Lung (tissue), 12 donors: ENCODE measurements around the gene PANK4. TPM values are rescaled to one million over a fixed set of nuclear protein-coding genes. Genes with fewer than 3 reads are reported as not detected.
A peak's percentile ranks its signal among the peaks of the same experiment; 100 is the strongest.
"Not testable (repeated sequence)": the region's sequence is repeated elsewhere in the genome, so short reads cannot be mapped to it uniquely, and the experiment has no call there.

ENCODE experiments used
- ATAC-seq: fragments of 200-7000 bp; cut with Tn5 transposase; one replicate; pipeline ENCODE4 v1.9.1; 2020; ENCODE audit warnings: moderate number of reproducible peaks; ENCODE audit not compliant: insufficient read depth, low FRiP score
- DNase-seq, 3 donors: peaks; one replicate each; pipeline ENCODE4 v3.0.0-alpha.2; 2013 to 2017
- H3K27ac ChIP-seq, 2 donors: one replicate each; pipeline ENCODE4 v1.5.1; 2013; ENCODE audit warnings: mild to moderate bottlenecking in 2 of 2, moderate library complexity in 2 of 2, control low read depth in 1 of 2, inconsistent platforms in 1 of 2, low read depth in 1 of 2, low read length in 1 of 2
- H3K27me3 ChIP-seq, 3 donors: one replicate each; pipeline ENCODE4 v1.5.1; 2013; ENCODE audit warnings: low read length in 2 of 3; ENCODE audit not compliant: control insufficient read depth in 3 of 3, insufficient read depth in 3 of 3
- H3K36me3 ChIP-seq, 4 donors: one replicate each; pipeline ENCODE4 v1.5.1; 2013; ENCODE audit warnings: low read length in 4 of 4, mild to moderate bottlenecking in 1 of 4, moderate library complexity in 1 of 4; ENCODE audit not compliant: control insufficient read depth in 4 of 4, insufficient read depth in 4 of 4
- H3K4me1 ChIP-seq, 5 donors: one replicate each; pipeline ENCODE4 v1.5.1; 2013; ENCODE audit warnings: low read length in 5 of 5, mild to moderate bottlenecking in 2 of 5, moderate library complexity in 1 of 5; ENCODE audit not compliant: control insufficient read depth in 5 of 5, insufficient read depth in 5 of 5
- H3K4me3 ChIP-seq: one replicate; pipeline ENCODE4 v1.5.1; 2013; ENCODE audit warnings: mild to moderate bottlenecking, control low read depth, moderate library complexity
- H3K9ac ChIP-seq, 2 donors: one replicate each; pipeline ENCODE4 v1.5.1; 2013; ENCODE audit warnings: low read length in 2 of 2, control low read depth in 1 of 2; ENCODE audit not compliant: insufficient read depth in 1 of 2
- H3K9me3 ChIP-seq, 4 donors: one replicate each; pipeline ENCODE4 v1.5.1; 2013; ENCODE audit warnings: low read length in 3 of 4, mild to moderate bottlenecking in 1 of 4, moderate library complexity in 1 of 4; ENCODE audit not compliant: control insufficient read depth in 4 of 4, insufficient read depth in 3 of 4
- WGBS, 2 donors: extraction: QIAGEN DNeasy Blood & Tissue Kit; methylation state at CpG; one replicate each; pipeline ENCODE4 v1.1.7; 2013; 5-methylcytosine and 5-hydroxymethylcytosine counted together
- polyA plus RNA-seq, 2 donors: library from polyadenylated mRNA; stranded (reverse); fragments of 200-250 nt; gene quantifications; one replicate each; pipeline ENCODE4 v1.2.1, GENCODE V29; 2013
- total RNA-seq, 2 donors: library from RNA; depleted of rRNA in 1 of 2; stranded (reverse); fragments of >200 nt in 1 of 2; gene quantifications; one replicate each; pipeline ENCODE4 v1.2.1, GENCODE V29; 2014 to 2021
- TF ChIP-seq, protein P1 (sequence below): IDR thresholded peaks from 2 replicates; pipeline ENCODE4 v1.5.1; 2012; ENCODE audit warnings: mild to moderate bottlenecking; ENCODE audit errors: control extremely low read depth, extremely low read depth
- donor health status: control.
- donor health status: control.
- donor health status: Bipolar disorder and iron deficiency.
- donor health status: healthy.
- donor health status: DM: yes; HTN: yes; CAD: no.

PANK4 gene
- total and polyA plus RNA-seq, 4 donors: 17.6 to 36.3 (median 21.7) TPM

DNA sequence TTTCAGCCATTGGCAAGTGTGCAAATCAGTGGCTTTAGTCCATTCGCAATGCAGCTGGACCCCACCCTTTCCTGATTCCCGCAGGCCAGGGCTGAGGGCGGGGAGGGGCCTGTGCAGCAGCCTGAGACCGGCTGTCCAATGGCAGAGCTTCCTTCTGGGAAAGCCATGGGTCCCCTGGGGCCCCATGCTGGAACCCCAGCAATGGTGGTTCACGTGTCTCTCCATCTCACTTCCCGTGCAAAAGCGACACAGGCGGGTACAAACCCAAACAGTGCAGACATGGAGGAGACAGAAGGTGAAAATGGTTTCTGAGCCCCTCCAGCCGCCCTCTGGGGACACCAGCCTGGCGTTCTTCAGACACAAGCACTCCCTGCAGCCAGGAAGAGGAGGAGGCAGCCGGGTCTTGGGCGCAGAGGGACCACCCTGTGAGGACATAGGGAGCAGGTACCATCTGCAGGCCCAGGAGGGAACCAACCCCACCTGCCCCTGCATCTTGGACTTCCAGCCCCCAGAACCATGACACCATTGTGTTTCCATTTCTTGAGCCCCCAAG, 24.0 kb upstream of the PANK4 start:
- H3K9ac ChIP-seq: not testable (repeated sequence)
- H3K4me3 ChIP-seq: peak overlapping the region; percentile 31
- H3K27ac ChIP-seq: peak overlapping the region; percentile 26 to 70

DNA sequence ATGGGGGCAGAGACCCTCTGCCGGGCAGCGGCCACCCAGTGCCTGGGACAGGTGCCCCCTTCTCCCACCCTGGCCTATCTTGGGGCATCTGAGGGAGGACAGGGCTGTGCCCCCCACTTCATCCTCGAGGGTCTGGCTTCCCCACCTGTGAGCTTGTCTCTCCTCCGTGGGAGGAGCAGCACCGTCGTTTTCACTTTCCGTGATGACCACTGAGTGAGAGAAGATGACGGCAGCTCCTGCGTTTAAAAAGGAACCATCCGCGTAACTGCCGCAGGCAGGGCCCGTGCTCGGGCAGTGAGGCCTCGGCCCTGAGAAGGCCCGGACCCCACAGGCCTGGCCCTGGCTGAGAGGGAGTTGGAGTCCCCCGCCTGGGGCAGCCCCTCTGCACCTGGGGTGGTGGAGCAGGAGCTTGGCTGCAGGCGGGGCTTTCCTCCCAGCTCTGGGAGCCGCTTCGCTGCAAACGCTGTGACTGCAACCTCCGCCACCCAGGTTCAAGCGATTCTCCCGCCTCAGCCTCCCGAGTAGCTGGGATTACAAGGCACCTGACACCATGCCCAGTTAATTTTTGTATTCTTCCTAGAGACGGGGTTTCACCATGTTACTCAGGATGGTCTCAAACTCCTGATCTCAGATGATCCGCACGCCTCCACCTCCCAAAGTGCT, 23.1 kb upstream of the PANK4 start:
- peaks cover 2 to 33% (median 13%) of the 10 kb centered on the region in 5 donors for H3K4me1 ChIP-seq

More for the DNA sequence above, 24.0 kb upstream of the PANK4 start:
- peaks cover 0 to 32% (median 15%) of the 10 kb centered on the region in 5 donors for H3K4me1 ChIP-seq
- not testable (repeated sequence) for H3K36me3 ChIP-seq, ATAC-seq, H3K9me3 ChIP-seq, DNase-seq, H3K27me3 ChIP-seq
- WGBS, 2 donors: 57 to 67% methylated on average over 9 to 12 of the region's 12 CpGs

DNA sequence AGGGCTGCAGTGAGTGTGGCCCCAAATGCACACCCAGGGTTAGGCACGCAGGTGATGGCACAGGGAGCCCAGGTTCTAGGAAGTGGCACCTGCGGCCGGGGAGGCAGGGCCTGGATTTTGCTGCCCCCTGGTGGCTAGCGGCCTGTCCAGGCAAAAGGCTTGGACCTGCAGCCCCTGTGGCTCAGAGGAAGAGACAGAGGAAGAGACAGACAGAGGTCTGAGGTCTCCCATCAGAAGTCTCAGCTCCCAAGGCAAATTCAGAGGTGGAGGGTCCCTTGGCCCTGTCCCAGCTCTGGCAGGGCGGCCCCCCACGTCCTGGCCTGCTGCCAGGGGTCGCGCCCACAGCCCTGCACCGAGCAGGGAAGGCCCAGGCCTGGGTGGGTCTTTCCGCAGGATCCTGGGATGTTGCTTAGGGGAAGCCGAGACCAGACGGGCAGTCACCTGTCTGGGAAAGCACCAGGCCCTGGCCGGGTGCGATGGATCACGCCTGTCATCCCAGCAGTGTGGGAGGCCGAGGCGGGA, 21.7 kb upstream of the PANK4 start:
- DNase-seq (peak; percentile 72 to 81 (median 80)), ATAC-seq (peak; percentile 39)
- H3K4me3 ChIP-seq: no peak overlapping the region
- 5 to 6% methylated on average over 17 of the region's 17 CpGs for WGBS, 2 donors
- H3K9me3 ChIP-seq: no peaks in the 10 kb centered on the region
- H3K36me3 ChIP-seq: no peaks in the 10 kb centered on the region
- H3K27me3 ChIP-seq: no peaks in the 10 kb centered on the region
- TF ChIP-seq, protein P1, sequence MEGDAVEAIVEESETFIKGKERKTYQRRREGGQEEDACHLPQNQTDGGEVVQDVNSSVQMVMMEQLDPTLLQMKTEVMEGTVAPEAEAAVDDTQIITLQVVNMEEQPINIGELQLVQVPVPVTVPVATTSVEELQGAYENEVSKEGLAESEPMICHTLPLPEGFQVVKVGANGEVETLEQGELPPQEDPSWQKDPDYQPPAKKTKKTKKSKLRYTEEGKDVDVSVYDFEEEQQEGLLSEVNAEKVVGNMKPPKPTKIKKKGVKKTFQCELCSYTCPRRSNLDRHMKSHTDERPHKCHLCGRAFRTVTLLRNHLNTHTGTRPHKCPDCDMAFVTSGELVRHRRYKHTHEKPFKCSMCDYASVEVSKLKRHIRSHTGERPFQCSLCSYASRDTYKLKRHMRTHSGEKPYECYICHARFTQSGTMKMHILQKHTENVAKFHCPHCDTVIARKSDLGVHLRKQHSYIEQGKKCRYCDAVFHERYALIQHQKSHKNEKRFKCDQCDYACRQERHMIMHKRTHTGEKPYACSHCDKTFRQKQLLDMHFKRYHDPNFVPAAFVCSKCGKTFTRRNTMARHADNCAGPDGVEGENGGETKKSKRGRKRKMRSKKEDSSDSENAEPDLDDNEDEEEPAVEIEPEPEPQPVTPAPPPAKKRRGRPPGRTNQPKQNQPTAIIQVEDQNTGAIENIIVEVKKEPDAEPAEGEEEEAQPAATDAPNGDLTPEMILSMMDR: peak; percentile 87
- peaks cover 2 to 47% (median 16%) of the 10 kb centered on the region in 5 donors for H3K4me1 ChIP-seq
- no peak overlapping the region for H3K9ac ChIP-seq
- peak overlapping the region; percentile 76 to 96 for H3K27ac ChIP-seq

More for the DNA sequence above, 23.1 kb upstream of the PANK4 start:
- not testable (repeated sequence) for H3K9me3 ChIP-seq, ATAC-seq, H3K9ac ChIP-seq, H3K36me3 ChIP-seq, H3K27me3 ChIP-seq, DNase-seq, H3K4me3 ChIP-seq
- WGBS, 2 donors: 65 to 67% methylated on average over 23 to 25 of the region's 28 CpGs
- H3K27ac ChIP-seq: peak overlapping the region; percentile 81 to 98

DNA sequence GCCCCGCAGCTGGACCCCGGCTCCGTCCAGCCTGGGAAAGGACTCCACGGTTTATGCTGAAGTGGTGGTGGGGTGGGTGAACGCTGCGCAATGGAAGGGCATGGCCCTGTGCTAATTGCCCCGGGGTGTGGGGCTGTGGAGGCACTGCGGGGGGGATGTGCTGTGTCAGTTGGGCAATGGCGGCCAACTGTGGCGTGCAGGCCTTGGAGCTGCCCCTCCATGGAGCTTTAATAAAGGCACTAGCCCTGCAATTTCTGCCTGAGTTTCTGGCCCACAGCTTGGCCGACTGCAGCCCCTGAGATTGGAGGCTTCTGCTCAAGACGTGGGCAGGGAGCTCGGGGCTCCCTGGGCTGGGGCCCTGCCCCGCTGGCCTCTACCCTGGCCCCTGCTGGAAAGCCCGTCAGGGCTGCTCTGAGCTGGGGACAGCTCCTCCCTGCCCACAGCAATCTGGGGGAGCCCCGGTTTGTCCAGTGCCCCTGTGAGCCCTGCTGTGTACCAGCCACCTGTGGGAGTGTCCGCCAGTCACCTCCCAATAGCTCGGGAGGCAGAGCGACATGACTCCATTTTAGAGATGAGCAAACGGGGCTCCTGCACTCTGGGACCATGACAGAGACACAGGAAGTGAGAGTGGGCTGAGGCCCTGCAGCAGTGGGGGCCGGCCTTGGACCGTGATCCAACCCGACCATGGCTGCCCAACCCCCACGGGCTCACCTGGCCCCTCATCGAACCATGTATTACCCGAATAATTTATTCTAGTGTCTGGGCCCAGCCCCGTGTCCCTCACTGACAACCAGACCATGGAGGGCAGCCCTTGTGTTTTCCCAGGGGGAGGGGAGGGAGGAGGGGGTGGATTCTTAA, 21.0 kb upstream of the PANK4 start:
- peaks cover 2 to 50% (median 16%) of the 10 kb centered on the region in 5 donors for H3K4me1 ChIP-seq
- DNase-seq (no peak), ATAC-seq (no peak)
- no peaks in the 10 kb centered on the region for H3K27me3 ChIP-seq
- H3K9ac ChIP-seq: no peak overlapping the region
- H3K27ac ChIP-seq: peak overlapping the region; percentile 22 to 96
- no peaks in the 10 kb centered on the region for H3K36me3 ChIP-seq
- TF ChIP-seq, protein P1: no peak
- peak overlapping the region; percentile 29 for H3K4me3 ChIP-seq
- WGBS, 2 donors: 9 to 15% methylated on average over 27 of the region's 27 CpGs
- no peaks in the 10 kb centered on the region for H3K9me3 ChIP-seq
